ENCODE results near the gene CDH5.

DNA sequence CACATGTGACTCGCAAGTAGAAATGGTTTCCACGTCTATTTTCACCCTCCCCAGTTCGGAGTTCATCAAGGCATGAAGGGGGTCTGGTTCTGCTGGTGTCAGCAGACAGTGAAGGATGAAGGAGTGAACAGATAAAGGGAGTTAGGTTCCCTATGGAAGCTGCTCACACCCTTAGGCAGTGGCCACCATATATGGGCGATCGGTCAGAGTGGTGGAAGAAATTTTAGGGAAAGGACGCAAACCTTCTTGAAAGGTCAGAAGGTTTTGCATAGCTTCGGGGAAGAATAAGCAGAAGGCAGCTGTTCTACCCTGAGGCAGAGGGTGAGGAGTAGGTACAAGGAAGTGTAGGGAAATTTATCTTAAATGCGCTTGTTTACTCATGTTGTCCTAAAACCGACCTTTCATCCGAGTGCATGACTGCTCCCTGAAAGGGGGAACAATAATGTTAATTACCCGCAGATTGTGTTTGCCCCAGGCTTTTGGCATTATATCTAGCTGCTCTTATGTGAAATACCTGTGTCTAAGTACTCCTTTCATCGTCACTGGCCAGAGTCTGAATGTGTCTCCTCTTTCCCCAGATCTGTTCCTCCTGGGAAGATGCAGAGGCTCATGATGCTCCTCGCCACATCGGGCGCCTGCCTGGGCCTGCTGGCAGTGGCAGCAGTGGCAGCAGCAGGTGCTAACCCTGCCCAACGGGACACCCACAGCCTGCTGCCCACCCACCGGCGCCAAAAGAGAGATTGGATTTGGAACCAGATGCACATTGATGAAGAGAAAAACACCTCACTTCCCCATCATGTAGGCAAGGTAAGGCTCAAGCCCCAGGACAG is 12.5 kb downstream of the CDH5 start:
- TF ChIP-seq EZH2 (IDR thresholded peaks at IDR 0.05; ENCODE audit: low read depth) (no peak), CTCF (conservative IDR thresholded peaks at IDR 0.05) (no peak)
